SK-N-MC (cell line): ENCODE results near the gene BATF2.

Experiments
- EZH2 ChIP-seq: fragments of 200-600 bp; sonication (generic); IDR thresholded peaks from one replicate; pipeline ENCODE4 v1.6.1; 2017; ENCODE audit warnings: antibody characterized with exemption
- FOXP2 ChIP-seq: optimal IDR thresholded peaks from 2 replicates; pipeline ENCODE3; 2011; ENCODE audit warnings: mild to moderate bottlenecking, moderate library complexity; ENCODE audit not compliant: insufficient read depth; ENCODE audit errors: extremely low read length, control extremely low read depth
- POLR2AphosphoS5 ChIP-seq: IDR thresholded peaks from 2 replicates; pipeline ENCODE4 v1.6.1; 2012; ENCODE audit warnings: mild to moderate bottlenecking, low read depth, low read length, borderline replicate concordance

GRCh38 chr11:64970731-64971151 lies 26.0 kb downstream of the BATF2 start:
- TF ChIP-seq POLR2AphosphoS5 (no peak), EZH2 (no peak), FOXP2 (no peak)
